ENCODE results near the gene MRPL17.

The MRPL17 gene

DNA sequence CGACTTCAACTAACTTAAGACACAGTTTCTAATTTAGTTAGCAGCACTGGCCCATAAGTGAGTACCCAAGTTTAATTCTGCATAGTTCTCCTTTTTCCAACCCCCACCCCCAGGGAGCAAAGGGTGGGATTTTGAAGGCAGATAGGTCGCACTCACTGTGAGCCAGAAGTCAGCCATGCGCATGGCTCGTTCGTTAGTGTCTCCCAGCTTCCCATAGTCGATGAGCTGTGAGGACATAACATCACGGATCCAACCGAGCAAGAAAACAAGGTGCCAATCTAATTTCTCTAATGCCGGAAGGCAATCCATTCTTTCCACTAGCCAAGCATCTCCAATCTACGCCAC is 577 bp downstream of the MRPL17 start:
- no peak for DNase-seq (ENCODE audit: low read depth)

DNA sequence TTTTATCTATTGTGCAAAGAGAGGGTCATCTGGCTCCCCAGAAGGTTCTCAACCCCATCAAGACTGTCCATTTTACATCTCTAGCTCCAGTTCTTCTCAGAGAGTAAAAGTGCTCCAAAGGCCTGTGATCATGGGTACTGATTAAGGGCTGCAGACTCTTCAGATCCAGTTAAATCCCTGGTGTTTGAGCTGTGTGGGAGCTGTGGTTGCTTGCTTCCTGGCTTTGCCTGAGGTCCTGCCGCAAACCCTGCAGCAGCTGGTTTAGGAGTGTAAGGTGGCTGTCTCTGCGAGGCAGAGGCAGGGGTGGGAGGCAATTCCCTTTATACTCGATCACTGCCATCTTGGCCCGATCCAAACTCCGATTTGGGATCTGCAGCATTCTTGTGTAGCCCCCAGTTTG is 1.2 kb downstream of the MRPL17 start:
- DNase-seq (ENCODE audit: low read depth), result no peak

DNA sequence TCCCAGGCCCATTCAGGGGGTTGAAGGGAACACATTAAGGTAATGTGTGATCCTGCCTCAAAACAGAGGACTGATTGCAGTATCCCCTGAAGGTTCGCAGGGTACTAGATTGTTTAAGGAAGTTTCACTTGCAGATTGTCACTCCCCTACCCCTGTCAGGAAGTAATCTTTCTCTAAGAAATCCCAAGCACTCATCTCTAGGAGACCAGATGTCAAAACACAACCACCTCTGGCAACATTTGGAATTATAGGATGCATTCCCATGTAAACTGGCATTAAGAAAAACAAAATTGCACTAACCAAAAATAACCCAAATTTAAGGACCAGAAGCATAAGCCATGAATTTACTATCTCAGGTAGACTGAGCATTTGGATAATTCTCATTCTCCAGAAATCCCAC is 1.6 kb downstream of the MRPL17 start:
- DNase-seq (ENCODE audit: low read depth), result no peak

DNA sequence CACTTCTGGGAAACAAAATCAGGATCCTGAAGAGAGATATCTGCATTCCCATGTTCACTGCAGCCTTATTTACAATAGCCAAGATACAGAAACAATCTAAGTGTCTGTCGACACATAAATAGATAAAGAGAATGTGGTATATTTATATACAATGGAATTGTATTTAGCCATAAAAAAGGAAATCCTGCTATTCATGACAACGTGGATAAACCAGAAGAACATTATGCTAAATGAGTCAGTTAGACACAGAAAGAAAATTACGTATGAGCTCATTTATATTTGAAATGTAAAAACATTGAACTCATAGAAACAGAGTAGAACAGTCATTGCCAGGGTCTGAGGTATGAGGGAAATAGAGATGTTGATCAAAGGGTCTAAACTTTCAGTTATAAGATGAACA is 6.1 kb downstream of the MRPL17 start:
- DNase-seq (ENCODE audit: low read depth), result no peak

DNA sequence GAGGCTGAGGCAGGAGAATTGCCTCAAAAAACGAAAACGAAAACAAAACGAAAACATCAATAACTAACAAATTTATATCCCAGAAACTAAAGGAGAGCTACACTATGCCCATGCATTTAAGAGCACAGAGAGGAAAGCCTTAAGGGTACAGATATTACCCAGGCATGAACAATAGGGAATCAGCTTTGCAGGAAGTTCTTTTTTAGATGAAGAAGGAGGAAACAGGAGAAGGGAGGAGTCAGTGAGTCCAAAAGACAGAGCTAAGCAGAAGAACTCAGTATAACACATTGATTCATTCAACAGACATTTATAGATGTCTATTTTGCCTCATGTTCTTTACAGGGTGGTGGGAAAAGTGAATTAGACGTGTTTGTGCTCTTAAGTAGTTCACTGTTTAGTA is 8.3 kb downstream of the MRPL17 start:
- DNase-seq (ENCODE audit: low read depth), result no peak

DNA sequence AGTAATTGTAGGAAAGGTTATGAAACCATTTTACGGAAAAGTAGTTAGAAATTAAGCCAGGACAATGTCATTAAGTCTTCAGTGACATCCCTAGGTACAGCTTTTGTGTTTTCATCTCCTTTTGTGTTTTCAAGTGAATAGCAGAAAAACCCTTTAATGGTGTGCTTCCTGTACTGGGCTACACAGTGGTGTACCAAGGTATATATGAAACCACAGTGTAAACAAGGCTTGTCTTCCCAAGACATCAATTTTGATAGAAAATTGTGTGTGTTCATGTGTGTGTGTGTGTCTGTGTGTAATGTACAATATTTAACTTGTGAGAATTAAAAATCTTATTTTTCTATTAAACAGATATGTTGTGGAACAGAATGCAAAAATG is 8.9 kb downstream of the MRPL17 start:
- no peak for DNase-seq (ENCODE audit: low read depth)

DNA sequence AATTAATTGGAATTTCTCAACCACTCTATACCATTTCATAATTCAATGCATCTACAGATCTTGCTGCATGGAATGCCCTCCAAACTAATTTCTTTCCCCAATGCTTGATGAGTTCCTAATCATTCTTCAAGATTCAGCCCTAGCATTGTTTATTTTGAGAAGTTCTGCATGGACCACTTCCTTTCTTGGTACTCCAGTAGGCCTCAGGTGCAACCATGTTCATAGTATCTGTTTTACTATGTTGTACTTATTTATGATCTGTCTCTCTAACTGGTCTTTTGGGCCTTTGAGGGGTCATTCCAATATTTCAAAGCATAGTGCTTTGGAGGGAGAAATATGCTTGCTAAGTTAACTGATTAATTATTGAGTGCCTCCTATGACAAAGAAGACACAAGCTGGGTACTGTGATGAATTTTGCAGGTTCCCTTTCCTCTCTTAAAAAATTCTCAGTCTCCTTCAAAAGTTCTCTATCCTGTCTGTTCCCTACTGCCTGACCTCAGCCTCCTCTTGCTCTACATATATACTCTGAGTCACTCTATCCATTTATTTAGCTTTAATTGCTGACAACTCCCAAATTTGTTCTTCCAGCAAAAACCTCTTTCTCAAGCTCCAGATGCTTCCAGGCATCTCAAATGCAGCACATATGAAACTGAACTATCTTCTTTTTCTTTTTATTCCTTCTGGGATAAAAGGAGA is 9.5 kb downstream of the MRPL17 start:
- no peak for DNase-seq (ENCODE audit: low read depth)

DNA sequence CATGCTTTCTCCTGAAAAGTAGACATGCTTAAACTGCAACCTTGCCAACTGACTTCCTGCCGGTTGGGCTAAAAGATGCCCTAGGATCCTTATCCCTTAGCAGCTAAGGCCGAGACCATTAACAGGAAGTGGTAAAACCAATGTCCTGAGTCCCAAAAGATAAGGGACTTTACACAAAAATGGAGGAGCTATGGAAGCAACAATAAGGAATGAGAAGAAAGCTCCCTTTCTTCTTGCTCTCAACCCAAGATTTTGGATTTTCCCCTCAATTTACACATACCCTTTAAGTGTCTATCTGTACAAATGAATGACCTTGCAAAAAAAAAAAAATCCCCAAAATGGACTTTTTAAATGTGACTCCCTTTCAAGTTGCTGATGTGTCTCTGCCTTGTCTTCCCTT is 11.1 kb downstream of the MRPL17 start:
- DNase-seq (ENCODE audit: low read depth), result no peak

DNA sequence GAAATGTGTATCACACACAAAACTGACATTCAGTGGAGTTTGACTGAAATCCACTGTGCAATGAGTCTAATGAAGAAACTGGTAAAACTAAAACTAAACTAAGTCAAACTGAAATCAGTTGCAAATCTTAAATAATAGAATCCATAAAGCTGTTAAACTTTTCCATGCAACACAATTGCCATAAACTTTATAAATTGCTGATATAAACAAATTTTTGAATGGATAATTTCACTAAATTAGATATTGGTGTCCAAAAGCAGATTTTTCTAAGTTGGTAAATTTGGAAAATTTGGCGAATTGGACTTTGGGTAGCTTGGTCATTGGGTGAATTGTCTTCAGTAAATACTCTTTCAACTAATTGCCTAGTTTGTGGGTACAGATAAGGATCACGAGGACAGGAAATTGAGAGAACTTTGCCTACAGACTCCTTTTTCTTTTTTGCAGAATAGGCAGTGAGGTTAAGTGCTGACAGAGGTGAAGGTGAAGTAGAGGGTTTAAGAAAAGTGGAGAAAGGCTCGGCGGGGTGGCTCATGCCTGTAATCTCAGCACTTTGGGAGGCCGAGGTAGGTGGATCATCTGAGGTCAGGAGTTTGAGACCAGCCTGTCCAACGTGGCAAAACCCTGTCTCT is 12.8 kb downstream of the MRPL17 start:
- DNase-seq (ENCODE audit: low read depth), result no peak

DNA sequence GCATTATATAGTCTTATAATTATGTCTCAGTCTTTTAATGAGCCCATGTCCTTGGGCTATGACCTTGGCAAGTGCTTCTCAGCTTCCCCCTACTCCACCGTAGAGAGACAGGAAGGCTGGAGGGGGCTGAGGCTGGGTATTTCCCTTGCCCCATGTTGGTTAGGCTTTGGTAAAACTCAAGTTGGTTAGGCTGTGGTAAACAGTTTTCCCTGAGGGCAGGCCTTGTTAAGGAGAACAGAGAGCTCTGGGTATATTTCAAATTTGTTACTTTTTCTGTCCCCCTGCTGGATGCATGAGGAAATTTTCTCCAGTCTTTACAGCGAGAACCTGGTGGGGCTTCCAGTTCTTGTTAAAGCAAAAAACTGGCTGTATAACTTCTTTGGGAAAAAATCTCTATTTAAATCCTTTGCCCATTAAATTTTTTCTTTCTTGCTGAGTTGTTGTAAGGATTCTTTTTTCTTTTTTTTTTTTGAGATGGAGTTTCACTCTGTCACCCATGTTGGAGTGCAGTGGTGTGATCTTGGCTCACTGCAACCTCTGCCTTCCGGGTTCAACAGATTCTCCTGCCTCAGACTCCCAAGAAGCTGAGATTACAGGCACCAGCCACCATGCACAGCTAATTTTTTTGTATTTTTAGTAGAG is 15.3 kb downstream of the MRPL17 start:
- DNase-seq (ENCODE audit: low read depth), result peak; percentile 16

DNA sequence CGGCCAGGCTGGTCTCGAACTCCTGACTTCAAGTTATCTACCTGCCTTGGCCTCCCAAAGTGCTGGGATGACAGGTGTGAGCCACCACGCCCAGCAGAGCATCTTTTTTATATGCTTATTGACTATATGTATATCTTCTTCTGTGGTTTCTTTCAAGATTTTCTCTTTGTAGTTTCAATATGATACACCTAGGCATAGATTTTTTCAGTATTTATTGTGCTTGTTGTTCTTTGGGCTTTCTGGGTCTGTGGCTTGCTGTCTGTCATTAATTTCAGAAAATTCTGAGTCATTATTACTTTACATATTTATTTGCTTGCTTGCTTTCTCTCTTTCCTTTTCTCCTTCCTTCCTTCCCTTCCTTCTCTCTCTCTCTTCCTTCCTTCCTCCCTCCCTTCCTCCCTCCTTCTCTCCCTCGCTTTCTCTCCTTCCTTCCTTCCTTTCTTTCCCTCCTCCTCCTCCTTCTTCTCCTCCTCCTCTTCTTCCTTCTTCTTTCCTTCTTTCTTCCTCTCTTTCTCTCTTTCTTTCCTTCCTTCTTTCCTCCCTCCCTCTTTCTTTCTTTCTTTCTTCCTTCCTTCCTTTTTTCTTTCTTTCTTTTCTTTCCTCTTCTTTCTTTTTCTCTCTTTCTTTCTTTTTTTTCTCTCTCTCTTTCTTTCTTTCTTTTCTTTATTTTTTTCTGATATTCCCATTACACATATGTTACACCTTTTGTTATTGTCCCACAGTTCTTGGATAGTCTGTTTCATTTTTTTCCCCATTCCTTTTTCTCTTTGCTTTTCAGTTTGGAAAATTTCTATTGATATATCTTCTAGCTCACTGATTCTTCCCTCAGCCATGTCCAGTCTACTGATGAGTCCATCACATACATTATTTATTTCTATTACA is 16.6 kb downstream of the MRPL17 start:
- DNase-seq (ENCODE audit: low read depth), result no peak

DNA sequence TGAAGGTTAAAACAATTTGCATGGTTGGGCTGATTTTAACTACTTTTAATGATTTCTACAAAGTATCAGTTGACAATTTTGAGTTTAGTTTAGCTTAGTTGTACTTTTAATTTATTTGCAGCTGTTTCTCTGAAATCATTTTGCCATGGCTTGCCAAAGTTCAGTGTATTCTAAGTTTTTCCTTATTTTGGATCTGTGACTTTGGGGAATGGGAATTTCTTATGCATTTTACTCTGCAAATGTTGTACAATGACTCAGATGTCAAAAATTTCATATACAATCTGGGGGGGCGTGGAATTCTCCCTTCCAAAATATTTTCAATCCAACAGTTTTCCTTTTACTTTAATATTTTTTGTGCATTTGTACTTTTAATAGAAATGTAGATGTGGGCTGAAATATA is 18.6 kb downstream of the MRPL17 start:
- DNase-seq (ENCODE audit: low read depth), result no peak

DNA sequence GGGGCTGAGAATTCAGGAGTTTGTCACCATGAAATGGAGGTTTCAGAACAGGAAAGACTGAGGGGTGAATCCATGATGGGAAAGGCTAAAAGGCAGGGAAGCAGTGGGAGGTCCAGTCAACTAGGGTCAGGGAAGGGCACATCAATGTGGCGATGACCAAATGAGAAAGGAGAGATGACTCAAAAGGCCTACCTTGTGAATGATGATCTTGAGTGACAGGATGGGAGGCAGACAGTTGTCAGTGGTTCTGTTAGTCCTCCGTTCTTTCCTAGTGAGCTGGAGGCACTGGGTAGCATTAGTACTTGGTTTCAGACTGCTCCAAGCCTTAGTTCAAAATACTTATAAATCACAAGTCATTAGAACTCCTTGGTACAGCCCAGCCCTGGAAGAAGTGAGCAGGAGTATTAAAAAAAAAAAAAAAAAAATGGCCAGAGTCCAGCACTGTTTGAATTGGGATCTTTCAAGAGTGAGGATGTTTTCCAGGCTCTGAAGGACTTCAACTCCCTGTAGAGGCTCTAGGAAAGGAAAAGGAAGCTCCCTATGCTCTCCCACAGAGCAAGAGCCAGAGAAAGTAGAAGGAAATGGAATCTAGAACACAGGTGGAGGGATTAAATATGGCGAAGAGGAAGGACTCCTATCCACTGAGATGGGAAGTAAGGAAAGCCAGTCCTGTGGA is 19.2 kb downstream of the MRPL17 start:
- no peak for DNase-seq (ENCODE audit: low read depth)

DNA sequence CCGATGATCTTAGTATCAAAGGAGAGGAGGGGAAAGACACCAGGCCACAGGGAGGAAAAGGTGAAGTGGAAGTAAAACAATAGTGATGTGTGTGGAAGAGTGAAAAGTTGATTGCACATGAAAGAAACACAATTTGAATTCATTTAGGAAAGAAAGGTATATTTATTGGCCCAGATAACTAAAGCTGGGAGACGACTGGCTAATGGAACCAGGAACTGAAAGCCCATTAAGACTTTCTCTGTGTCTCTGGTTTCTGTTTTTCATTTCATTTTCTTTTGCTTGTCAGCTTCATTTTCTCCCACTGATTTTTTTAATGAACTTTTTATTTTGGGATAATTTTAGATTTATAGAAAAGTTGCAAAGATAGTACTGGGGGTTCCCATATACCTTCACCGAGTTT is 22.4 kb downstream of the MRPL17 start:
- no peak for DNase-seq (ENCODE audit: low read depth)

DNA sequence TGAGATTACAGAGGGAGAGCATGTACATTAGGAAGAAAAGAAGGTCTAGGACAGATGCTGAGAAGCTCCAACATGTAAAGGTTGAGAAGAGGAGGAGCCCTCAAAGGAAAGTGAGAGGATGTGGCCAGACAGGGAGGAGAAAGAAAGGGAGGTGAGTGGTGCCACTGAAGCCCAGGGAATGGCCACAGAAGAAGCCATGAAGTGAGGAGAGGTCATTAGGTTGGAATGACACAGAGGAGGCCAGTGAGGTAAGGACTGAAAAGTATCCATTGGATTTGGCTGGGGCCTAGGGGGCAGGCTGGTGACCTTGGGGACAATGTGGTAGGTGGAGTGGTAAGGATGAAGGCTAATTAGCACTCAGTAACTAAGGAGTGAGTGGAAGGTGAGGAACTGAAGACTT is 24.5 kb downstream of the MRPL17 start:
- DNase-seq (ENCODE audit: low read depth), result no peak

DNA sequence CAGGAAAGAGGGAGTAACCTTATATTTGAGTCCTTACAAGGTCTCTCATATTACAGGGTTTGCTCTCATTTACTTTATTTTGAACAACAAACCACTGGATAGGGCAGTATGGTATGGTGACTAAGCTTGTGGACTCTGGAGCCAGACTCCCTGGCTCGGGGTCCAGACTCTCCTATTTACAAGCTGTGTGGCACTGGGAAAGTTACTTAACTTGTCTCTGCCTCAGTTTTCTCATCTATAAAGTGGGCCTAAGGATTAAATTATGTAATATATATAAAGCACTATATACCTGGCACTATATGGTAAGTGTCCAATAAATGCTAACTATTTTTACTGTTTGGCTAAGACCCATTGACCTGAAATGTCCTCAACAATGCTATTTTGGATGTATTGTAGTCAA is 25.8 kb downstream of the MRPL17 start:
- DNase-seq (ENCODE audit: low read depth), result no peak

DNA sequence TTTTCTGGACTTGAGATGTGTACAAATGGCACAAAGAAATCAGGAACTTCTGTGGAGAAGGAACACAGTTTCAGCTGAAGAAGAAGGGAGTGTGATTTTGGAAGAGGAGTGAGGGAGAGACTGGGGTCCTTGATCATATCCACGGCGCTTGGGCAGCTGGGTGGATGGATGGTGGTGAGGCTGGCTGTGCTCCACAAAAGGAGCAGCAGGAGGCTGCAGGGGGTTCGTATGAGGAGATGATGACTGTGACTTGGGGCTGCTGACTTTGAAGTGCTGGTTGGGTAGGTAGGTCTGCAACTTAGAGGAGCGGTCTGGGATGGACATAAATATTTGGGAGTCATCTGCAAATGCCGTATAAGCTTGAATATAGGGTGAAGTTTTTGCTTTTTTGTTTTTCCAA is 26.2 kb downstream of the MRPL17 start:
- DNase-seq (ENCODE audit: low read depth), result no peak

DNA sequence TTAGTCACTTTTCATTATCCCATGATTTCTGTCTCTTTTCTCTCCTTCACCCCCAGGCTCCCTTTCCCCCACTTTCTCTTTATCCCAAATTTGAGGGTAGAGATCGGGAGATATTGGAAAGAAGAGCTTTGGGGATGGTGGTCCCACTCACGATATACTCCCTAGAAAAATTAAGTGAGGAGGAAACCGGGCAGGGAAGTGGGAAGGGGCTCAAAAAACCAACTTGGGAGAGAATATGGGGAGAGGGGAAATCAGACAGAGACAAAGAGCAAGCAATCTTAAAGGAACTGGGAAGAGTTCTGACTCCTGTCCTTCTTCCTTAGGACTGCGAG is 26.6 kb downstream of the MRPL17 start:
- DNase-seq (ENCODE audit: low read depth), result no peak

DNA sequence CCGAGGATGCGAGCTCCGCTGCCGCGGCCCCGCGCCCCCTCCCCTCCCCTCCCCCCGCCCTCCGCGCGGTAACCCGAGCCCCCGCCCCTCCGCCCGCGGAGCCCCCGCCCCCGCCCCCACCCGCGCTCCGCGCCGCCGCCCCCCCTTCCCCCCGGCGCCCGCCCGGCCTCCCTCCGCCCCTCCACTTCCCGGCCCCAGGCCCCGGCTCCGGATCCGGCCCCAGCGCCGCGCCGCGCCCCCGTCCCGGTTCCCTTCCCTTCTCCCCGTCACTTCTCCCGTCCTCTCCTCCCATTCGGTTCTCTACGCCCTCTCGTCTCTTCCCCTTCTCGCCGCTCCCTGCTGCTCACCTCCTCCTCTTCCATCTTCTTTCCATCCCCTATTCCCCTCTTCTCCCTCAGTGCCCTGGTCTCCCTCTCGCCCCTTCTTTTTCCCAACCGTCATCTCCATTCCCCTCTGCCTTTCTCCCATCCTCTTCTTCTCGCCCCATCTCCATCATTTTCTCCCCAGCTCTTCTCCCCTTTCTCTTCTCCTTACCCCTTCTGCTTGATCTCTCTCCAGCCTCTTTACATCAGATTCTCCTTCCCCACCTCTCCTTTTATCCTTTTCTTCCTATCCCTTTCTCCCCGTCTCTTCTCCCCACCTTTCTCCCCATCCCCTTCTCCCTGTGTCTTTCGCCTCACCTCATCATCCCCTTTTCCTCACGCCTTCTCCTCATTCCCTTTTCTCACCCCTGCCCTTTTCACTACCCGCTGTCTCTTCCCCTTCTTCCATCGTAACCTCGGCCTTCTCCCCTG is 27.2 kb downstream of the MRPL17 start, which contains the start of gene DCHS1:
TSS of gene DCHS1 (minus strand) at position 20 of the 794 bp plus-strand sequence. CDS start 14,196 bp downstream, outside the sequence.
- DNase-seq (ENCODE audit: low read depth), result peak; percentile 14

DNA sequence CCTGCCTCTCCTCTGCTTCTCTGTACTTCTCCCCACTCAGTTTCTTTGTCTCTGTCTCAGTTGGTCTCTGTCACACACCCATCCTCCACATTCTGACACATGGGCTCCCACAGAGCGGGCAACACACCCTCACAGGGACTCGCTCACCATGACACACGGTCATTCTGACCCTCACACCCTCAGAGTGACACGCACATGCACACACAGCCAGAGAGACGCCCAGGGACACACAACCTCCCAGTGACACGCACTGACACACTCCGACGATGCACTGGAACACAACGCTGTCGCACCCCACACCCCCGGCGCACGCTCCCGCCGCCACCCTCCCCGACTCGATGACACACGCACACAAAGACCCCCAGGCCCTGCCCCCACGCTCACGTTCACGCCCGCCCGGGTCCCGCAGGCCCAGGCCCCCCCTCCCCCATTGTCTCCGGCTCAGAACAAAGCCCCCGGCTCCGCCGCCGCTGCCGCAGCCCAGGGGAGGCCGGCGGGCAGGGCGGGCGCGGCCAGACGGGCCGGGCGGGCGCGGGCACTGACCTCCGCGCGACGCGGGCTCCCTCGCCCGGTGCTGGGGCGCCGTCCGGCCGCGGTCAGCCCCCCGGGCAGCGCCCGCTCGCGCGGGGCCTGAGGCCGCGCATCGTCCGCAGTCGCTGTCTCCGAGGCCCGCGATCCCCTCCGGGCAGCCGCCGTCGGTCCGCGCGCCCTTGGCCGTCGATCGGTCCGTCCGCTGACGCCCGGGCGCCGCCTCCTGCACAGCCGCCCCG is 27.9 kb downstream of the MRPL17 start:
- peak; percentile 29 for DNase-seq (ENCODE audit: low read depth)
